ENCODE data around the gene ATP6V0A4. TPM values are rescaled to one million over a fixed set of nuclear protein-coding genes. Genes with fewer than 3 reads are reported as not detected.
"Not testable (repeated sequence)": the region's sequence is repeated elsewhere in the genome, so short reads cannot be mapped to it uniquely, and the experiment has no call there.

The ATP6V0A4 gene
- total RNA-seq, 1 donor from 2014 or later: not detected

- H3K36me3 Mint-ChIP-seq (ENCODE audit: low read depth): no peaks in the 10 kb centered on the region
- H3K4me1 Mint-ChIP-seq: peaks cover 11% of the 10 kb centered on the region
Observed at GRCh38 chr7:138739859-138740258, 58.1 kb downstream of the ATP6V0A4 start.

GRCh38 chr7:138738551-138739335, 59.3 kb downstream of the ATP6V0A4 start:
- Mint-ChIP-seq H3K36me3 (ENCODE audit: low read depth) (no peaks in the 10 kb centered on the region), H3K27ac (ENCODE audit: unreplicated experiment) (no peak overlapping the region), H3K9me3 (no peaks in the 10 kb centered on the region), H3K4me1 (peaks cover 11% of the 10 kb centered on the region), H3K4me3 (no peak overlapping the region), H3K27me3 (ENCODE audit: low read depth) (no peaks in the 10 kb centered on the region)
- peak; percentile 97 for TF ChIP-seq CTCF (conservative IDR thresholded peaks at IDR 0.05)
- DNase-seq (ENCODE audit: low read depth, low spot score): peak; percentile 88

More at GRCh38 chr7:138739859-138740258, 58.1 kb downstream of the ATP6V0A4 start:
- H3K27me3 Mint-ChIP-seq (ENCODE audit: low read depth): no peaks in the 10 kb centered on the region
- H3K27ac Mint-ChIP-seq (ENCODE audit: unreplicated experiment): no peak overlapping the region
- H3K9me3 Mint-ChIP-seq: no peaks in the 10 kb centered on the region
- TF ChIP-seq CTCF (conservative IDR thresholded peaks at IDR 0.05): no peak
- DNase-seq (ENCODE audit: low read depth, low spot score): no peak
- no peak overlapping the region for H3K4me3 Mint-ChIP-seq

DNA sequence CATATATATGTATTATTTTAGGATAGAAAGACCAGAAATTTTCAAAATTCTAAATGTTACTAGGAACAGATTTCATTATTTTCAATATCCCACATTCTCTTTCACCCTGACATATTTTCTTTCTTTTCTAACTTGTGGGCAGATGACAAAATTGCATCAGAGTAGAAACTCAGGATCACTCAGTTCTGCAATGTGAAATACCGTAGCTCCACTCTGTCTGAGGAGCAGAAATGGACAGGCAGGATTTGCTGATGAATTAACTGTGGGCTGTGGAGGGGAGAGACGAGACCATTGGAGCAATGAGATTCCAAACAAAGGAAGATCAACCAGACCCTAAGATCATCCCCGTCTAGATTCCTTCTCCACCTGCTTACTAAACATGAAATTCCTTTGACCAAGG, 59.9 kb downstream of the ATP6V0A4 start:
- TF ChIP-seq CTCF (conservative IDR thresholded peaks at IDR 0.05): no peak
- Mint-ChIP-seq H3K27ac (ENCODE audit: unreplicated experiment) (peak overlapping the region; percentile 64), H3K36me3 (ENCODE audit: low read depth) (no peaks in the 10 kb centered on the region), H3K27me3 (ENCODE audit: low read depth) (no peaks in the 10 kb centered on the region), H3K9me3 (no peaks in the 10 kb centered on the region), H3K4me3 (no peak overlapping the region), H3K4me1 (peaks cover 12% of the 10 kb centered on the region)
- DNase-seq (ENCODE audit: low read depth, low spot score): no peak

- Mint-ChIP-seq H3K4me3 (no peak overlapping the region), H3K4me1 (peaks cover 15% of the 10 kb centered on the region), H3K36me3 (ENCODE audit: low read depth) (no peaks in the 10 kb centered on the region), H3K9me3 (no peaks in the 10 kb centered on the region), H3K27ac (ENCODE audit: unreplicated experiment) (no peak overlapping the region), H3K27me3 (ENCODE audit: low read depth) (no peaks in the 10 kb centered on the region)
- no peak for TF ChIP-seq CTCF (conservative IDR thresholded peaks at IDR 0.05)
- DNase-seq (ENCODE audit: low read depth, low spot score): no peak
Observed at GRCh38 chr7:138735399-138735798, 62.6 kb downstream of the ATP6V0A4 start.

- not testable (repeated sequence) for H3K9me3 Mint-ChIP-seq, H3K4me3 Mint-ChIP-seq
Observed at GRCh38 chr7:138731733-138732132, 66.3 kb downstream of the ATP6V0A4 start.

GRCh38 chr7:138729444-138729843, 68.6 kb downstream of the ATP6V0A4 start:
- peaks cover 4% of the 10 kb centered on the region for H3K4me1 Mint-ChIP-seq
- no peak for TF ChIP-seq CTCF (conservative IDR thresholded peaks at IDR 0.05)
- H3K9me3 Mint-ChIP-seq: peaks cover 3% of the 10 kb centered on the region
- H3K27me3 Mint-ChIP-seq (ENCODE audit: low read depth): no peaks in the 10 kb centered on the region
- no peaks in the 10 kb centered on the region for H3K36me3 Mint-ChIP-seq (ENCODE audit: low read depth)
- H3K27ac Mint-ChIP-seq (ENCODE audit: unreplicated experiment): peak overlapping the region; percentile 8
- H3K4me3 Mint-ChIP-seq: no peak overlapping the region
- no peak for DNase-seq (ENCODE audit: low read depth, low spot score)

More at GRCh38 chr7:138731733-138732132, 66.3 kb downstream of the ATP6V0A4 start:
- H3K36me3 Mint-ChIP-seq (ENCODE audit: low read depth); DNase-seq (ENCODE audit: low read depth, low spot score); H3K4me1 Mint-ChIP-seq; H3K27ac Mint-ChIP-seq (ENCODE audit: unreplicated experiment); H3K27me3 Mint-ChIP-seq (ENCODE audit: low read depth): not testable (repeated sequence)

All from neural crest cell (in vitro differentiated cells).